Endothelial cell (in vitro differentiated cells): ENCODE results near the gene ZNF223. TPM values are rescaled to one million over a fixed set of nuclear protein-coding genes. Genes with fewer than 3 reads are reported as not detected.
A peak's percentile ranks its signal among the peaks of the same experiment; 100 is the strongest.

Experiments used
- DNase-seq: peaks from one replicate; pipeline ENCODE4 v3.0.0; 2021; ENCODE audit warnings: low spot score
- H3K27ac Mint-ChIP-seq: one replicate; pipeline ENCODE4 v1.8.0; 2021; ENCODE audit warnings: mixed read lengths, inconsistent platforms; ENCODE audit not compliant: unreplicated experiment
- H3K27me3 Mint-ChIP-seq: one replicate; pipeline ENCODE4 v1.8.0; 2021; ENCODE audit warnings: mild to moderate bottlenecking, moderate library complexity, mixed read lengths, inconsistent platforms; ENCODE audit not compliant: unreplicated experiment
- H3K36me3 Mint-ChIP-seq: one replicate; pipeline ENCODE4 v1.8.0; 2021; ENCODE audit warnings: mild to moderate bottlenecking, low read depth, mixed read lengths, inconsistent platforms; ENCODE audit not compliant: unreplicated experiment
- H3K4me1 Mint-ChIP-seq: one replicate; pipeline ENCODE4 v1.8.0; 2021; ENCODE audit warnings: mild to moderate bottlenecking, mixed read lengths, inconsistent platforms; ENCODE audit not compliant: unreplicated experiment
- H3K4me3 Mint-ChIP-seq: one replicate; pipeline ENCODE4 v1.8.0; 2021; ENCODE audit warnings: mild to moderate bottlenecking, mixed read lengths, inconsistent platforms; ENCODE audit not compliant: unreplicated experiment
- H3K9me3 Mint-ChIP-seq: one replicate; pipeline ENCODE4 v1.8.0; 2021; ENCODE audit warnings: mixed read lengths, inconsistent platforms; ENCODE audit not compliant: unreplicated experiment
- CTCF ChIP-seq: fragments of 200-600 bp; sonication (generic); IDR thresholded peaks from one replicate; pipeline ENCODE4 v1.5.0; 2021; ENCODE audit warnings: antibody characterized with exemption; ENCODE audit not compliant: unreplicated experiment
- total RNA-seq: library from RNA; stranded (reverse); fragmentation: NEBNext Ultra II Directional; extraction: Animal tissue kit (Norgen Biotek cat#: 25700); gene quantifications from one replicate; pipeline ENCODE4 v1.2.1, GENCODE V29; 2021; ENCODE audit not compliant: unreplicated experiment

The ZNF223 gene
- total RNA-seq, 1 donor from 2014 or later = 10.9 TPM

- Mint-ChIP-seq H3K27me3 (no peaks in the 10 kb centered on the region), H3K27ac (peak overlapping the region; percentile 93), H3K4me3 (peak overlapping the region; percentile 99), H3K4me1 (peaks cover 9% of the 10 kb centered on the region), H3K9me3 (no peaks in the 10 kb centered on the region), H3K36me3 (peaks cover 32% of the 10 kb centered on the region)
- no peak for TF ChIP-seq CTCF
- no peak for DNase-seq
Observed at GRCh38 chr19:44024900-44025216, 27.0 kb upstream of the ZNF223 start.

- peak; percentile 55 for DNase-seq
- H3K4me1 Mint-ChIP-seq = peaks cover 9% of the 10 kb centered on the region
- peaks cover 37% of the 10 kb centered on the region for H3K36me3 Mint-ChIP-seq
- H3K9me3 Mint-ChIP-seq = no peaks in the 10 kb centered on the region
- TF ChIP-seq CTCF = no peak
- H3K27me3 Mint-ChIP-seq = no peaks in the 10 kb centered on the region
- peak within 1 kb of the TSS; percentile 93 for H3K27ac Mint-ChIP-seq
- H3K4me3 Mint-ChIP-seq = peak within 1 kb of the TSS; percentile 99
Observed at GRCh38 chr19:44025217-44025936, 26.5 kb upstream of the ZNF223 start, which contains the start of gene ZNF222. Gene ZNF222, plus strand, starts transcription at chr19:44025379. Its CDS starts 58 bp downstream, at chr19:44025437.

GRCh38 chr19:44026622-44027021 lies 25.2 kb upstream of the ZNF223 start:
- TF ChIP-seq CTCF = no peak
- DNase-seq = no peak
- Mint-ChIP-seq H3K27ac (no peak overlapping the region), H3K27me3 (no peaks in the 10 kb centered on the region), H3K9me3 (peaks cover 2% of the 10 kb centered on the region), H3K4me1 (peaks cover 9% of the 10 kb centered on the region), H3K4me3 (no peak overlapping the region), H3K36me3 (peaks cover 50% of the 10 kb centered on the region)

GRCh38 chr19:44032001-44032610 lies 19.7 kb upstream of the ZNF223 start:
- Mint-ChIP-seq H3K4me3 (peak overlapping the region; percentile 84), H3K27ac (no peak overlapping the region), H3K36me3 (peaks cover 82% of the 10 kb centered on the region), H3K4me1 (no peaks in the 10 kb centered on the region), H3K27me3 (peaks cover 1% of the 10 kb centered on the region), H3K9me3 (peaks cover 33% of the 10 kb centered on the region)
- no peak for DNase-seq
- TF ChIP-seq CTCF = no peak

- Mint-ChIP-seq H3K36me3 (no peaks in the 10 kb centered on the region), H3K4me1 (no peaks in the 10 kb centered on the region), H3K27ac (no peak overlapping the region), H3K27me3 (no peaks in the 10 kb centered on the region), H3K9me3 (peaks cover 4% of the 10 kb centered on the region), H3K4me3 (no peak overlapping the region)
- DNase-seq = no peak
- TF ChIP-seq CTCF = no peak
Observed at GRCh38 chr19:44042147-44042546, 9.7 kb upstream of the ZNF223 start.
